ENCODE results near the gene LDLRAD3.

The LDLRAD3 gene

DNA sequence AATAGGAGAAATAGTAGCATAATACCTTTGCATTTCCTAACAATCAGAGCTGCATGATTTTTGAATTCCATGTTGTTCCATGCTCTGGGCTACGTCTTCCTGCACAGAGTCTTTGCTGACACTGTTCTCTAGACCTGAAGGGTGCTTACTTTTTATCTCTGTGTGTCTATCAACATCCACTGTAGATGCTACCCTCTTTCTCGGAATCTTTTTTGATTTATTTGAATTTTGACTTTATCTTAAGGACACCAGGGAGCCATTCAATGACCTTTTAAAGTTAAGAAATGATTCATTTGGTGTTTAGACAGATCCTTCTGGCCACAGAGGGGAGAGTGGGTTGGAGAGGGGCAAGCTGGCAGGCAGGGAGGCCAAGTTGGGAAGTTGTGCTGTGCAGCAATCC lies 90.1 kb downstream of the LDLRAD3 start:
- Histone ChIP-seq H3K27me3 (ENCODE audit: insufficient read depth, low read depth, severe bottlenecking) (no peaks in the 10 kb centered on the region), H3K9me3 (ENCODE audit: severe bottlenecking) (no peaks in the 10 kb centered on the region), H3K27ac (no peak overlapping the region), H3K4me3 (ENCODE audit: low read depth, low read length) (no peak overlapping the region), H3K36me3 (peaks cover 27% of the 10 kb centered on the region)
- no peak for DNase-seq
- TF ChIP-seq, protein P1, sequence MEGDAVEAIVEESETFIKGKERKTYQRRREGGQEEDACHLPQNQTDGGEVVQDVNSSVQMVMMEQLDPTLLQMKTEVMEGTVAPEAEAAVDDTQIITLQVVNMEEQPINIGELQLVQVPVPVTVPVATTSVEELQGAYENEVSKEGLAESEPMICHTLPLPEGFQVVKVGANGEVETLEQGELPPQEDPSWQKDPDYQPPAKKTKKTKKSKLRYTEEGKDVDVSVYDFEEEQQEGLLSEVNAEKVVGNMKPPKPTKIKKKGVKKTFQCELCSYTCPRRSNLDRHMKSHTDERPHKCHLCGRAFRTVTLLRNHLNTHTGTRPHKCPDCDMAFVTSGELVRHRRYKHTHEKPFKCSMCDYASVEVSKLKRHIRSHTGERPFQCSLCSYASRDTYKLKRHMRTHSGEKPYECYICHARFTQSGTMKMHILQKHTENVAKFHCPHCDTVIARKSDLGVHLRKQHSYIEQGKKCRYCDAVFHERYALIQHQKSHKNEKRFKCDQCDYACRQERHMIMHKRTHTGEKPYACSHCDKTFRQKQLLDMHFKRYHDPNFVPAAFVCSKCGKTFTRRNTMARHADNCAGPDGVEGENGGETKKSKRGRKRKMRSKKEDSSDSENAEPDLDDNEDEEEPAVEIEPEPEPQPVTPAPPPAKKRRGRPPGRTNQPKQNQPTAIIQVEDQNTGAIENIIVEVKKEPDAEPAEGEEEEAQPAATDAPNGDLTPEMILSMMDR (IDR thresholded peaks at IDR 0.05; ENCODE audit: low read depth, low read length) = no peak

DNA sequence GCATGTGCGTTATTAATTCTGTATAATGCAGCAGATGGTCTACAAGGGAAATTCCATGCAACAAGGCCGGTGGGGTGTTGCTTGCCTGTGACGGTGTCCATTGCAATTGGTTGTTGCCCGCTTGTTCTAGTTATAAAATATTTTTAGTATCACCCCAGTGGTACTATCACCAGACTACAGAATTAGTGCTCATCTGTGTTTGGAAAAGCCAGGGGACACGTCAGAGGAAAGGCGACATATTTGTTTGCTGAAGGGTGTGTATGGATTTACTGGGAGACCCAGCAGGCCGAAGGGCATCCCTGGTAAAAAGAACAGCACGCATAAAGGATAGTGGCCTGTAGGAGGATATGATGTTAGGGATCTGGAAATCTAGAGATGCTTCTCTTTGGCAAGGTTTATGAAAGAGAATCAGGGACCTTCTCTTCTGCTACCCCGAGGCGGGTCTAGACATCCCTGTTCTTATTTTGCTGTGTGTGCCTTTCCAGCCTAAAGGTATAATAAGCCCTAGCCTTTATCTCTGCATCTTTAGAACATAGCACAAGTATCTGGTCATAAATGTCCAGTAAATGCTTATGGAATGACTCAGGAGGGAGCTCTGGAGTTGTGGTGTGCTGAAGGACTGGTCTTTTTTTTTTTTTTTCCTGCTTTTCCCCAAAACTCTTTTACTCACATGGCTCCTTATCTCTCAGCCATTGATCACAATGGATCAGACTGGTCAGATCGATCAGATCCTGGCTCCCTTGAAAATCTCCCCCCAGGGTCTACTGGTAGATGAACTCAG lies 90.9 kb downstream of the LDLRAD3 start:
- Histone ChIP-seq H3K27ac (no peak overlapping the region), H3K27me3 (ENCODE audit: insufficient read depth, low read depth, severe bottlenecking) (no peaks in the 10 kb centered on the region), H3K36me3 (peaks cover 26% of the 10 kb centered on the region), H3K9me3 (ENCODE audit: severe bottlenecking) (no peaks in the 10 kb centered on the region), H3K4me3 (ENCODE audit: low read depth, low read length) (no peak overlapping the region)
- DNase-seq = no peak
- TF ChIP-seq, protein P1 (IDR thresholded peaks at IDR 0.05; ENCODE audit: low read depth, low read length) = no peak

DNA sequence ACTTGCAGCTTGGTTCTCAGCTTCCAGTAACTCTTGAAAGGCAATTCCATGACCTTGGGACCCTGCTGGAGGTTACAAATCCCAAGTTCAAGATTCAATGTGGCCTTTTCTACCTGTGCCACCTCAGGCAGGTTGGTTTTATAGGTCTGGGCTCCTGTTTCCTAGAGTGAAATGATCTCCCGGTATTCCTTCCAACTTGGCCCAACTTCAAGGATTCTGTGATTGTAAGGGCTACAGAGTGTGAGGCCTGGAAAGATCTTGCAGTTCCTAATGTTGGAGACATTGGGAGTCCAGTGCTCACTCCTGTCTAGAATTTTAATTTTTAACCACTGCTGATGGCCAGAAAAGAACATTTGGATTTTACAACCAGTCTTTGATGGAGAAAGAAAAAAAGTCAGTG lies 91.6 kb downstream of the LDLRAD3 start:
- H3K4me3 ChIP-seq (ENCODE audit: low read depth, low read length) = no peak overlapping the region

GRCh38 chr11:36035999-36036398 lies 92.1 kb downstream of the LDLRAD3 start:
- TF ChIP-seq, protein P1 (IDR thresholded peaks at IDR 0.05; ENCODE audit: low read depth, low read length) = no peak
- Histone ChIP-seq H3K27me3 (ENCODE audit: insufficient read depth, low read depth, severe bottlenecking) (no peaks in the 10 kb centered on the region), H3K9me3 (ENCODE audit: severe bottlenecking) (no peaks in the 10 kb centered on the region), H3K27ac (no peak overlapping the region), H3K4me3 (ENCODE audit: low read depth, low read length) (no peak overlapping the region), H3K36me3 (peaks cover 24% of the 10 kb centered on the region)
- DNase-seq = no peak

More for the DNA sequence above, 91.6 kb downstream of the LDLRAD3 start:
- H3K27ac ChIP-seq = no peak overlapping the region
- no peak for DNase-seq
- TF ChIP-seq, protein P1 (IDR thresholded peaks at IDR 0.05; ENCODE audit: low read depth, low read length) = no peak
- no peaks in the 10 kb centered on the region for H3K27me3 ChIP-seq (ENCODE audit: insufficient read depth, low read depth, severe bottlenecking)
- H3K36me3 ChIP-seq = peaks cover 24% of the 10 kb centered on the region
- no peaks in the 10 kb centered on the region for H3K9me3 ChIP-seq (ENCODE audit: severe bottlenecking)

- H3K27ac ChIP-seq = no peak overlapping the region
- H3K27me3 ChIP-seq (ENCODE audit: insufficient read depth, low read depth, severe bottlenecking) = no peaks in the 10 kb centered on the region
- H3K4me3 ChIP-seq (ENCODE audit: low read depth, low read length) = no peak overlapping the region
- DNase-seq = no peak
- H3K36me3 ChIP-seq = peaks cover 24% of the 10 kb centered on the region
- H3K9me3 ChIP-seq (ENCODE audit: severe bottlenecking) = no peaks in the 10 kb centered on the region
- TF ChIP-seq, protein P1 (IDR thresholded peaks at IDR 0.05; ENCODE audit: low read depth, low read length) = no peak
Measured at GRCh38 chr11:36037031-36037430, 93.2 kb downstream of the LDLRAD3 start.

GRCh38 chr11:36038541-36038940 lies 94.7 kb downstream of the LDLRAD3 start:
- no peak for DNase-seq
- Histone ChIP-seq H3K9me3 (ENCODE audit: severe bottlenecking) (no peaks in the 10 kb centered on the region), H3K36me3 (peaks cover 31% of the 10 kb centered on the region)

More at GRCh38 chr11:36038541-36038940, 94.7 kb downstream of the LDLRAD3 start:
- no peak overlapping the region for H3K4me3 ChIP-seq (ENCODE audit: low read depth, low read length)
- H3K27ac ChIP-seq = no peak overlapping the region
- no peaks in the 10 kb centered on the region for H3K27me3 ChIP-seq (ENCODE audit: insufficient read depth, low read depth, severe bottlenecking)
- TF ChIP-seq, protein P1 (IDR thresholded peaks at IDR 0.05; ENCODE audit: low read depth, low read length) = no peak

Measured in WERI-Rb-1 (cell line).